SK-N-SH (cell line): ENCODE measurements around the gene PRICKLE4. TPM values are rescaled to one million over a fixed set of nuclear protein-coding genes. Genes with fewer than 3 reads are reported as not detected.

Source experiments
- CTCF ChIA-PET: fragments of 300-600, 350-600 bp; formaldehyde crosslinking; extraction: SDS; loops from one replicate; lab custom pipeline; 2021; lab: Yijun Ruan, JAX
- POLR2A ChIA-PET: fragments of 350-600 bp; sonication (Branson Sonifier 250); formaldehyde crosslinking; extraction: SDS; loops from one replicate; lab custom pipeline; 2020; ENCODE audit warnings: antibody characterized with exemption, inconsistent platforms; lab: Yijun Ruan, JAX
- DNase-seq: peaks from one replicate; pipeline ENCODE4 v3.0.0; 2012
- H2AFZ ChIP-seq: fragments of 200-600 bp; sonication (generic); 2 replicates; pipeline ENCODE4 v1.8.1; 2016; ENCODE audit warnings: antibody characterized with exemption, mild to moderate bottlenecking, low read depth
- H3F3A ChIP-seq: fragments of 200-600 bp; sonication (generic); replicated peaks from 2 replicates; pipeline ENCODE3; 2016; ENCODE audit warnings: antibody characterized with exemption, mild to moderate bottlenecking; ENCODE audit not compliant: insufficient read depth
- H3K27ac ChIP-seq, 2 experiments: fragments of 200-500 bp in 1 of 2; fragments of 200-600 bp in 1 of 2; sonication (Bioruptor generic) in 1 of 2; sonication (generic), shearing (Covaris generic) in 1 of 2; 2 replicates each; pipeline versions ENCODE4 v1.5.1 to v1.6.1; 2014 to 2016; ENCODE audit warnings: low read depth in 2 of 2, inconsistent platforms in 1 of 2, low read length in 1 of 2, mild to moderate bottlenecking in 1 of 2, mixed read lengths in 1 of 2
- H3K27me3 ChIP-seq: fragments of 200-600 bp; sonication (generic), shearing (Covaris generic); 2 replicates; pipeline ENCODE4 v1.6.1; 2016; ENCODE audit warnings: mixed run types; ENCODE audit not compliant: insufficient read depth
- H3K36me3 ChIP-seq, 2 experiments: fragments of 200-500 bp in 1 of 2; fragments of 200-600 bp in 1 of 2; sonication (Bioruptor generic) in 1 of 2; sonication (generic) in 1 of 2; replicated peaks in 1 of 2; 2 replicates each; pipeline versions ENCODE3 to v1.5.1; 2014 to 2016; ENCODE audit warnings: low read length in 1 of 2, mild to moderate bottlenecking in 1 of 2; ENCODE audit not compliant: insufficient read depth in 2 of 2, control insufficient read depth in 1 of 2
- H3K4me1 ChIP-seq, 2 experiments: fragments of 200-500 bp in 1 of 2; fragments of 200-600 bp in 1 of 2; sonication (Bioruptor generic) in 1 of 2; sonication (generic), shearing (Covaris generic) in 1 of 2; 2 replicates each; pipeline versions ENCODE4 v1.5.1 to v1.6.1; 2014 to 2016; ENCODE audit warnings: low read depth in 1 of 2, low read length in 1 of 2, mixed run types in 1 of 2; ENCODE audit not compliant: insufficient read depth in 2 of 2, control insufficient read depth in 1 of 2
- H3K4me2 ChIP-seq: fragments of 200-600 bp; sonication (generic), shearing (Covaris generic); 2 replicates; pipeline ENCODE4 v1.6.1; 2017; ENCODE audit warnings: mixed run types
- H3K4me3 ChIP-seq, 2 experiments: fragments of 200-500 bp in 1 of 2; fragments of 200-600 bp in 1 of 2; sonication (Bioruptor generic) in 1 of 2; sonication (generic), shearing (Covaris generic) in 1 of 2; 2 replicates each; pipeline versions ENCODE4 v1.5.1 to v1.8.1; 2014 to 2016; ENCODE audit warnings: low read depth in 2 of 2, inconsistent platforms in 1 of 2, low read length in 1 of 2, mild to moderate bottlenecking in 1 of 2, mixed read lengths in 1 of 2, moderate library complexity in 1 of 2
- H3K79me2 ChIP-seq: fragments of 200-600 bp; sonication (generic); 2 replicates; pipeline ENCODE4 v1.8.1; 2017; ENCODE audit warnings: mild to moderate bottlenecking; ENCODE audit not compliant: insufficient read depth
- H3K9ac ChIP-seq: fragments of 200-600 bp; sonication (generic); 2 replicates; pipeline ENCODE4 v1.6.1; 2017; ENCODE audit warnings: mixed run types
- H3K9me2 ChIP-seq: fragments of 200-600 bp; sonication (generic); 2 replicates; pipeline ENCODE4 v1.6.1; 2017; ENCODE audit warnings: mixed run types
- H3K9me3 ChIP-seq: fragments of 200-600 bp; sonication (generic); 2 replicates; pipeline ENCODE4 v1.6.1; 2017; ENCODE audit warnings: mixed run types, mild to moderate bottlenecking, moderate library complexity
- H4K20me1 ChIP-seq: fragments of 200-600 bp; sonication (generic); 2 replicates; pipeline ENCODE4 v1.6.1; 2017; ENCODE audit warnings: mild to moderate bottlenecking, mixed run types; ENCODE audit not compliant: insufficient read depth
- CTCF ChIP-seq: fragments of 200-600 bp; sonication (generic); IDR thresholded peaks from 2 replicates; pipeline ENCODE4 v1.6.1; 2017; ENCODE audit warnings: antibody characterized with exemption, mild to moderate bottlenecking, moderate library complexity
- EZH2phosphoT487 ChIP-seq: fragments of 200-600 bp; sonication (generic); IDR thresholded peaks from 2 replicates; pipeline ENCODE4 v1.6.1; 2017; ENCODE audit warnings: low read depth, mixed run types, mild to moderate bottlenecking, antibody characterized with exemption, moderate library complexity, borderline replicate concordance
- FOSL2 ChIP-seq: IDR thresholded peaks from 2 replicates; pipeline ENCODE4 v1.4.0; 2012; ENCODE audit warnings: low read depth, mild to moderate bottlenecking, moderate library complexity, borderline replicate concordance
- GATA2 ChIP-seq: sonication (generic); formaldehyde crosslinking; IDR thresholded peaks from 2 replicates; pipeline ENCODE4 v1.5.0; 2020; ENCODE audit warnings: mild to moderate bottlenecking, missing genetic modification reagents
- JUND ChIP-seq: IDR thresholded peaks from 2 replicates; pipeline ENCODE4 v1.4.0; 2012
- MXI1 ChIP-seq: IDR thresholded peaks from 2 replicates; pipeline ENCODE4 v1.6.1; 2012; ENCODE audit warnings: mild to moderate bottlenecking, low read depth, low read length, improper control_type of control experiment
- POLR2AphosphoS5 ChIP-seq: IDR thresholded peaks from 2 replicates; pipeline ENCODE4 v1.6.1; 2012; ENCODE audit warnings: low read depth, low read length
- RAD21 ChIP-seq: IDR thresholded peaks from 2 replicates; pipeline ENCODE4 v1.6.1; 2012; ENCODE audit warnings: mild to moderate bottlenecking, low read length
- REST ChIP-seq: IDR thresholded peaks from 2 replicates; pipeline ENCODE4 v1.6.1; 2012; ENCODE audit warnings: mild to moderate bottlenecking, low read depth, low read length, moderate library complexity
- RFX5 ChIP-seq: IDR thresholded peaks from 2 replicates; pipeline ENCODE4 v1.6.1; 2012; ENCODE audit warnings: mild to moderate bottlenecking, improper control_type of control experiment, low read length
- RXRA ChIP-seq: IDR thresholded peaks from 2 replicates; pipeline ENCODE4 v1.4.0; 2012; ENCODE audit warnings: low read depth, mild to moderate bottlenecking, borderline replicate concordance
- TAF1 ChIP-seq: IDR thresholded peaks from 2 replicates; pipeline ENCODE4 v1.6.1; 2012; ENCODE audit warnings: low read depth, mild to moderate bottlenecking, low read length, moderate library complexity, borderline replicate concordance
- YY1 ChIP-seq: IDR thresholded peaks from 2 replicates; pipeline ENCODE4 v1.4.0; 2012; ENCODE audit warnings: low read depth, mild to moderate bottlenecking
- WGBS: methylation state at CpG from one replicate; pipeline ENCODE4 v1.1.6; 2017; ENCODE audit warnings: low lambda C conversion rate; 5-methylcytosine and 5-hydroxymethylcytosine counted together
- polyA plus RNA-seq, 3 experiments: library from polyadenylated mRNA; depleted of rRNA; stranded (reverse); fragments of >200 nt; gene quantifications; 2 replicates each; pipeline ENCODE4 v1.2.3, GENCODE V29; 2012
- TF ChIP-seq, protein P1 (sequence below): fragments of 150-350 bp; IDR thresholded peaks from 2 replicates; pipeline ENCODE4 v1.6.1; 2016; ENCODE audit warnings: mild to moderate bottlenecking, low read depth, low read length
- TF ChIP-seq, protein P2 (sequence below): IDR thresholded peaks from 2 replicates; pipeline ENCODE4; 2012
- TF ChIP-seq, protein P3 (sequence below): IDR thresholded peaks from 2 replicates; pipeline ENCODE4 v1.4.0; 2012; ENCODE audit warnings: low read depth, borderline replicate concordance

The PRICKLE4 gene
- polyA plus RNA-seq, 1 of the 3 experiments (the other 2 are of a cell fraction), result 3.9 TPM

- no peak for DNase-seq
- Histone ChIP-seq H3K9me2 (no peaks in the 10 kb centered on the region), H3K27me3 (no peaks in the 10 kb centered on the region), H3K4me3 (no peak overlapping the region), H3K27ac (no peak overlapping the region), H3K9ac (no peak overlapping the region), H3K36me3 (no peaks in the 10 kb centered on the region), H3K9me3 (no peaks in the 10 kb centered on the region), H3F3A (no peaks in the 10 kb centered on the region), H2AFZ (no peak overlapping the region), H3K4me2 (no peak overlapping the region), H4K20me1 (no peaks in the 10 kb centered on the region), H3K4me1 (peaks cover 0 to 6% of the 10 kb centered on the region in 2 experiments; a peak in 1 of 4 replicates), H3K79me2 (no peaks in the 10 kb centered on the region)
- CTCF ChIA-PET, result interaction anchor here (1.1 to 1.5 kb wide), 2 partner anchors 23 to 391 kb away, joined by 3 to 5 read pairs; partner anchors contain the start of gene TFEB
- 71% methylated on average over 6 of the region's 8 CpGs for WGBS
- TF ChIP-seq, protein P1, sequence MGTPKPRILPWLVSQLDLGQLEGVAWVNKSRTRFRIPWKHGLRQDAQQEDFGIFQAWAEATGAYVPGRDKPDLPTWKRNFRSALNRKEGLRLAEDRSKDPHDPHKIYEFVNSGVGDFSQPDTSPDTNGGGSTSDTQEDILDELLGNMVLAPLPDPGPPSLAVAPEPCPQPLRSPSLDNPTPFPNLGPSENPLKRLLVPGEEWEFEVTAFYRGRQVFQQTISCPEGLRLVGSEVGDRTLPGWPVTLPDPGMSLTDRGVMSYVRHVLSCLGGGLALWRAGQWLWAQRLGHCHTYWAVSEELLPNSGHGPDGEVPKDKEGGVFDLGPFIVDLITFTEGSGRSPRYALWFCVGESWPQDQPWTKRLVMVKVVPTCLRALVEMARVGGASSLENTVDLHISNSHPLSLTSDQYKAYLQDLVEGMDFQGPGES, result no peak
- TF ChIP-seq, protein P2, sequence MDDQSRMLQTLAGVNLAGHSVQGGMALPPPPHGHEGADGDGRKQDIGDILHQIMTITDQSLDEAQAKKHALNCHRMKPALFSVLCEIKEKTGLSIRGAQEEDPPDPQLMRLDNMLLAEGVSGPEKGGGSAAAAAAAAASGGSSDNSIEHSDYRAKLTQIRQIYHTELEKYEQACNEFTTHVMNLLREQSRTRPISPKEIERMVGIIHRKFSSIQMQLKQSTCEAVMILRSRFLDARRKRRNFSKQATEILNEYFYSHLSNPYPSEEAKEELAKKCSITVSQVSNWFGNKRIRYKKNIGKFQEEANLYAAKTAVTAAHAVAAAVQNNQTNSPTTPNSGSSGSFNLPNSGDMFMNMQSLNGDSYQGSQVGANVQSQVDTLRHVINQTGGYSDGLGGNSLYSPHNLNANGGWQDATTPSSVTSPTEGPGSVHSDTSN, result no peak
- TF ChIP-seq RXRA, result no peak
- TF ChIP-seq CTCF, result no peak
- no peak for TF ChIP-seq EZH2phosphoT487
- no peak for TF ChIP-seq FOSL2
- no peak for TF ChIP-seq RAD21
- no peak for TF ChIP-seq YY1
- TF ChIP-seq GATA2 (CRISPR knock-in tag), result no peak
- no peak for TF ChIP-seq RFX5
- POLR2A ChIA-PET, result no interaction called here
Measured at GRCh38 chr6:41757931-41758640, 22.5 kb upstream of the PRICKLE4 start.

GRCh38 chr6:41758641-41759035 lies 21.9 kb upstream of the PRICKLE4 start:
- no peak overlapping the region for H3K27ac ChIP-seq
- H3K79me2 ChIP-seq, result no peaks in the 10 kb centered on the region
- H3K9ac ChIP-seq, result no peak overlapping the region
- no peaks in the 10 kb centered on the region for H3K9me2 ChIP-seq
- no peak overlapping the region for H3K4me3 ChIP-seq
- H3F3A ChIP-seq, result no peaks in the 10 kb centered on the region
- no peak for DNase-seq
- H3K36me3 ChIP-seq, result no peaks in the 10 kb centered on the region
- H2AFZ ChIP-seq, result no peak overlapping the region
- 96% methylated on average over 6 of the region's 6 CpGs for WGBS
- no peak overlapping the region for H3K4me2 ChIP-seq
- H3K27me3 ChIP-seq, result no peaks in the 10 kb centered on the region
- ChIA-PET POLR2A (interaction anchor here (1.0 kb wide), 1 partner anchor 10 kb away, joined by 3 read pairs; no protein-coding TSS in a partner anchor), CTCF (interaction anchor here (1.1 to 1.5 kb wide), 2 partner anchors 10 to 23 kb away, joined by 3 to 5 read pairs; partner anchors contain the start of gene TFEB)
- no peaks in the 10 kb centered on the region for H4K20me1 ChIP-seq
- H3K4me1 ChIP-seq, result peaks cover 0 to 10% of the 10 kb centered on the region in 2 experiments; a peak in 1 of 4 replicates
- H3K9me3 ChIP-seq, result no peaks in the 10 kb centered on the region
- TF ChIP-seq JUND (no peak), EZH2phosphoT487 (no peak), MXI1 (no peak), TAF1 (no peak), POLR2AphosphoS5 (no peak), FOSL2 (no peak), REST (no peak)
- TF ChIP-seq, protein P3, sequence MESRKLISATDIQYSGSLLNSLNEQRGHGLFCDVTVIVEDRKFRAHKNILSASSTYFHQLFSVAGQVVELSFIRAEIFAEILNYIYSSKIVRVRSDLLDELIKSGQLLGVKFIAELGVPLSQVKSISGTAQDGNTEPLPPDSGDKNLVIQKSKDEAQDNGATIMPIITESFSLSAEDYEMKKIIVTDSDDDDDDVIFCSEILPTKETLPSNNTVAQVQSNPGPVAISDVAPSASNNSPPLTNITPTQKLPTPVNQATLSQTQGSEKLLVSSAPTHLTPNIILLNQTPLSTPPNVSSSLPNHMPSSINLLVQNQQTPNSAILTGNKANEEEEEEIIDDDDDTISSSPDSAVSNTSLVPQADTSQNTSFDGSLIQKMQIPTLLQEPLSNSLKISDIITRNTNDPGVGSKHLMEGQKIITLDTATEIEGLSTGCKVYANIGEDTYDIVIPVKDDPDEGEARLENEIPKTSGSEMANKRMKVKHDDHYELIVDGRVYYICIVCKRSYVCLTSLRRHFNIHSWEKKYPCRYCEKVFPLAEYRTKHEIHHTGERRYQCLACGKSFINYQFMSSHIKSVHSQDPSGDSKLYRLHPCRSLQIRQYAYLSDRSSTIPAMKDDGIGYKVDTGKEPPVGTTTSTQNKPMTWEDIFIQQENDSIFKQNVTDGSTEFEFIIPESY, result no peak
